Suprapubic skin (tissue), 4 donors: Measurements from ENCODE around the gene FECH.

Experiments used
- POLR2A ChIP-seq, 2 donors: fragments of 450-650 bp; IDR thresholded peaks; one replicate each; pipeline ENCODE4 v1.6.1; 2017; ENCODE audit warnings: antibody characterized with exemption in 2 of 2, mild to moderate bottlenecking in 2 of 2, moderate library complexity in 2 of 2
- POLR2AphosphoS5 ChIP-seq, 3 donors: sonication (generic); formaldehyde crosslinking; IDR thresholded peaks; one replicate each; pipeline ENCODE4 v1.6.1; 2017; ENCODE audit warnings: antibody characterized with exemption in 3 of 3

- no peak for TF ChIP-seq POLR2AphosphoS5 (IDR thresholded peaks at IDR 0.05)
- TF ChIP-seq POLR2A (IDR thresholded peaks at IDR 0.05), result no peak
Observed at GRCh38 chr18:57629422-57629821, 42.9 kb upstream of the FECH start.
